AG04450 (cell line): ENCODE measurements around the gene FAM110C. TPM values are rescaled to one million over a fixed set of nuclear protein-coding genes. Genes with fewer than 3 reads are reported as not detected.

Experiments
- CTCF ChIA-PET: fragments of 300-600, 350-600 bp; formaldehyde crosslinking; extraction: SDS; loops from one replicate; lab custom pipeline; 2022; ENCODE audit warnings: antibody characterized with exemption, inconsistent platforms; lab: Charles Lee
- POLR2A ChIA-PET: fragments of 350-600 bp; formaldehyde crosslinking; extraction: SDS; loops from one replicate; lab custom pipeline; 2021; ENCODE audit warnings: antibody characterized with exemption, inconsistent platforms; lab: Yijun Ruan, JAX
- DNase-seq: peaks from one replicate; pipeline ENCODE4 v3.0.0-alpha.2; 2011; ENCODE audit warnings: low read depth, low spot score
- H3K27ac ChIP-seq: one replicate; pipeline ENCODE4 v1.5.1; 2012; ENCODE audit warnings: low read depth, low read length, control low read depth
- H3K27me3 ChIP-seq: one replicate; pipeline ENCODE4 v1.6.0; 2012; ENCODE audit warnings: low read length; ENCODE audit not compliant: control insufficient read depth, insufficient read depth
- H3K4me3 ChIP-seq: 2 replicates; pipeline ENCODE4 v1.5.1; 2011; ENCODE audit warnings: mild to moderate bottlenecking, low read depth, low read length, control low read depth
- H3K9me3 ChIP-seq: 2 replicates; pipeline ENCODE4 v1.5.1; 2012; ENCODE audit warnings: low read length; ENCODE audit not compliant: control insufficient read depth, insufficient read depth
- CTCF ChIP-seq: IDR thresholded peaks from 2 replicates; pipeline ENCODE4 v1.5.1; 2011; ENCODE audit warnings: low read depth, low read length, control low read depth, inconsistent platforms
- polyA minus RNA-seq: library from RNA; depleted of rRNA, polyadenylated mRNA; stranded (reverse); fragments of >200 nt; gene quantifications from 2 replicates; pipeline ENCODE4 v1.2.3, GENCODE V29; 2011; rRNA and poly(A)+ RNA removed
- polyA plus RNA-seq: library from polyadenylated mRNA; depleted of rRNA; stranded (reverse); fragments of >200 nt; gene quantifications from 2 replicates; pipeline ENCODE4 v1.2.3, GENCODE V29; 2011; rRNA removed

FAM110C gene
- polyA plus RNA-seq (not detected in 2 replicates), polyA minus RNA-seq (not detected in 2 replicates)

GRCh38 chr2:46471-47345 is at the start of gene FAM110C:
Gene FAM110C (minus strand): TSS chr2:46505. CDS start chr2:46385, 120 bp downstream.
- ChIA-PET CTCF (no interaction called here), POLR2A (no interaction called here)
- TF ChIP-seq CTCF: no peak
- Histone ChIP-seq H3K27me3 (no peaks in the 10 kb centered on the region), H3K4me3 (no peak within 1 kb of the TSS), H3K9me3 (peaks cover 18% of the 10 kb centered on the region), H3K27ac (no peak within 1 kb of the TSS)
- DNase-seq: no peak

GRCh38 chr2:92326-92725 is 46.0 kb upstream of the FAM110C start:
- CTCF ChIA-PET: no interaction called here

GRCh38 chr2:90645-91312 is 44.5 kb upstream of the FAM110C start:
- H3K27me3 ChIP-seq: no peaks in the 10 kb centered on the region
- no peak overlapping the region for H3K27ac ChIP-seq
- no peak overlapping the region for H3K4me3 ChIP-seq
- TF ChIP-seq CTCF: no peak
- ChIA-PET CTCF (no interaction called here), POLR2A (no interaction called here)
- no peak for DNase-seq
- H3K9me3 ChIP-seq: peaks cover 30% of the 10 kb centered on the region

More at GRCh38 chr2:92326-92725, 46.0 kb upstream of the FAM110C start:
- POLR2A ChIA-PET: no interaction called here
- DNase-seq: no peak
- no peak overlapping the region for H3K27ac ChIP-seq
- no peak for TF ChIP-seq CTCF
- no peak overlapping the region for H3K4me3 ChIP-seq
- H3K27me3 ChIP-seq: no peaks in the 10 kb centered on the region
- peaks cover 26% of the 10 kb centered on the region for H3K9me3 ChIP-seq

GRCh38 chr2:85761-86160 is 39.5 kb upstream of the FAM110C start:
- Histone ChIP-seq H3K27me3 (no peaks in the 10 kb centered on the region), H3K9me3 (peaks cover 21% of the 10 kb centered on the region), H3K27ac (no peak overlapping the region), H3K4me3 (no peak overlapping the region)
- no peak for DNase-seq
- no peak for TF ChIP-seq CTCF
- CTCF ChIA-PET: no interaction called here
- POLR2A ChIA-PET: no interaction called here

GRCh38 chr2:84121-84520 is 37.8 kb upstream of the FAM110C start:
- H3K27me3 ChIP-seq: no peaks in the 10 kb centered on the region
- POLR2A ChIA-PET: no interaction called here
- no peak overlapping the region for H3K27ac ChIP-seq
- CTCF ChIA-PET: no interaction called here
- peaks cover 23% of the 10 kb centered on the region for H3K9me3 ChIP-seq
- TF ChIP-seq CTCF: no peak
- H3K4me3 ChIP-seq: no peak overlapping the region
- DNase-seq: no peak
